ENCODE data around the gene ZBTB8A.

The ZBTB8A gene

GRCh38 chr1:32600034-32600433 is 60.8 kb downstream of the ZBTB8A start:
- H3K9ac ChIP-seq (ENCODE audit: low read length): no peak overlapping the region
- peaks cover 3% of the 10 kb centered on the region for H3K36me3 ChIP-seq (ENCODE audit: control insufficient read depth, insufficient read depth, low read length, severe bottlenecking)
- no peak for DNase-seq (ENCODE audit: low read depth)
- H3K27me3 ChIP-seq (replicated peaks; ENCODE audit: control insufficient read depth, insufficient read depth, low read length): no peaks in the 10 kb centered on the region
- no peak overlapping the region for H3K4me3 ChIP-seq (ENCODE audit: low read length)
- H3K9me3 ChIP-seq (ENCODE audit: control insufficient read depth, low read length): no peaks in the 10 kb centered on the region
- no peaks in the 10 kb centered on the region for H3K4me1 ChIP-seq (ENCODE audit: control insufficient read depth, insufficient read depth, low read length)

GRCh38 chr1:32605711-32606424 is 66.6 kb downstream of the ZBTB8A start:
- DNase-seq (ENCODE audit: low read depth): no peak
- no peaks in the 10 kb centered on the region for H3K9me3 ChIP-seq (ENCODE audit: control insufficient read depth, low read length)
- H3K9ac ChIP-seq (ENCODE audit: low read length): no peak overlapping the region
- peaks cover 10% of the 10 kb centered on the region for H3K36me3 ChIP-seq (ENCODE audit: control insufficient read depth, insufficient read depth, low read length, severe bottlenecking)
- H3K27me3 ChIP-seq (replicated peaks; ENCODE audit: control insufficient read depth, insufficient read depth, low read length): no peaks in the 10 kb centered on the region
- no peak overlapping the region for H3K4me3 ChIP-seq (ENCODE audit: low read length)
- H3K4me1 ChIP-seq (ENCODE audit: control insufficient read depth, insufficient read depth, low read length): no peaks in the 10 kb centered on the region

- Histone ChIP-seq H3K4me3 (ENCODE audit: low read length) (no peak overlapping the region), H3K9ac (ENCODE audit: low read length) (no peak overlapping the region), H3K4me1 (ENCODE audit: control insufficient read depth, insufficient read depth, low read length) (no peaks in the 10 kb centered on the region), H3K36me3 (ENCODE audit: control insufficient read depth, insufficient read depth, low read length, severe bottlenecking) (peaks cover 9% of the 10 kb centered on the region), H3K27me3 (replicated peaks; ENCODE audit: control insufficient read depth, insufficient read depth, low read length) (no peaks in the 10 kb centered on the region), H3K9me3 (ENCODE audit: control insufficient read depth, low read length) (no peaks in the 10 kb centered on the region)
- no peak for DNase-seq (ENCODE audit: low read depth)
Observed at GRCh38 chr1:32606565-32607371, 67.5 kb downstream of the ZBTB8A start.

GRCh38 chr1:32609180-32609579 is 70.0 kb downstream of the ZBTB8A start:
- Histone ChIP-seq H3K4me3 (ENCODE audit: low read length) (no peak overlapping the region), H3K9ac (ENCODE audit: low read length) (no peak overlapping the region), H3K36me3 (ENCODE audit: control insufficient read depth, insufficient read depth, low read length, severe bottlenecking) (peaks cover 9% of the 10 kb centered on the region), H3K4me1 (ENCODE audit: control insufficient read depth, insufficient read depth, low read length) (no peaks in the 10 kb centered on the region), H3K27me3 (replicated peaks; ENCODE audit: control insufficient read depth, insufficient read depth, low read length) (no peaks in the 10 kb centered on the region), H3K9me3 (ENCODE audit: control insufficient read depth, low read length) (no peaks in the 10 kb centered on the region)
- no peak for DNase-seq (ENCODE audit: low read depth)

GRCh38 chr1:32611859-32612188 is 72.6 kb downstream of the ZBTB8A start:
- Histone ChIP-seq H3K36me3 (ENCODE audit: control insufficient read depth, insufficient read depth, low read length, severe bottlenecking) (no peaks in the 10 kb centered on the region), H3K9ac (ENCODE audit: low read length) (peak overlapping the region; percentile 67), H3K27me3 (replicated peaks; ENCODE audit: control insufficient read depth, insufficient read depth, low read length) (no peaks in the 10 kb centered on the region), H3K4me3 (ENCODE audit: low read length) (peak overlapping the region; percentile 83), H3K4me1 (ENCODE audit: control insufficient read depth, insufficient read depth, low read length) (no peaks in the 10 kb centered on the region), H3K9me3 (ENCODE audit: control insufficient read depth, low read length) (no peaks in the 10 kb centered on the region)
- no peak for DNase-seq (ENCODE audit: low read depth)

GRCh38 chr1:32612189-32612881 is 73.1 kb downstream of the ZBTB8A start:
- peak; percentile 91 for DNase-seq (ENCODE audit: low read depth)
- Histone ChIP-seq H3K4me3 (ENCODE audit: low read length) (peak overlapping the region; percentile 83), H3K27me3 (replicated peaks; ENCODE audit: control insufficient read depth, insufficient read depth, low read length) (no peaks in the 10 kb centered on the region), H3K9ac (ENCODE audit: low read length) (peak overlapping the region; percentile 67), H3K36me3 (ENCODE audit: control insufficient read depth, insufficient read depth, low read length, severe bottlenecking) (no peaks in the 10 kb centered on the region), H3K9me3 (ENCODE audit: control insufficient read depth, low read length) (no peaks in the 10 kb centered on the region), H3K4me1 (ENCODE audit: control insufficient read depth, insufficient read depth, low read length) (no peaks in the 10 kb centered on the region)

GRCh38 chr1:32613472-32613871 is 74.2 kb downstream of the ZBTB8A start:
- Histone ChIP-seq H3K27me3 (replicated peaks; ENCODE audit: control insufficient read depth, insufficient read depth, low read length) (no peaks in the 10 kb centered on the region), H3K4me3 (ENCODE audit: low read length) (no peak overlapping the region), H3K9ac (ENCODE audit: low read length) (no peak overlapping the region), H3K9me3 (ENCODE audit: control insufficient read depth, low read length) (no peaks in the 10 kb centered on the region), H3K36me3 (ENCODE audit: control insufficient read depth, insufficient read depth, low read length, severe bottlenecking) (no peaks in the 10 kb centered on the region), H3K4me1 (ENCODE audit: control insufficient read depth, insufficient read depth, low read length) (no peaks in the 10 kb centered on the region)
- no peak for DNase-seq (ENCODE audit: low read depth)

GRCh38 chr1:32618673-32619221 is 79.5 kb downstream of the ZBTB8A start:
- no peaks in the 10 kb centered on the region for H3K36me3 ChIP-seq (ENCODE audit: control insufficient read depth, insufficient read depth, low read length, severe bottlenecking)
- peaks cover 11% of the 10 kb centered on the region for H3K4me1 ChIP-seq (ENCODE audit: control insufficient read depth, insufficient read depth, low read length)
- H3K9ac ChIP-seq (ENCODE audit: low read length): no peak overlapping the region
- H3K9me3 ChIP-seq (ENCODE audit: control insufficient read depth, low read length): no peaks in the 10 kb centered on the region
- no peak overlapping the region for H3K4me3 ChIP-seq (ENCODE audit: low read length)
- no peak for DNase-seq (ENCODE audit: low read depth)
- no peaks in the 10 kb centered on the region for H3K27me3 ChIP-seq (replicated peaks; ENCODE audit: control insufficient read depth, insufficient read depth, low read length)

GRCh38 chr1:32619701-32620485 is 80.7 kb downstream of the ZBTB8A start:
- no peak overlapping the region for H3K9ac ChIP-seq (ENCODE audit: low read length)
- H3K9me3 ChIP-seq (ENCODE audit: control insufficient read depth, low read length): no peaks in the 10 kb centered on the region
- no peaks in the 10 kb centered on the region for H3K27me3 ChIP-seq (replicated peaks; ENCODE audit: control insufficient read depth, insufficient read depth, low read length)
- H3K36me3 ChIP-seq (ENCODE audit: control insufficient read depth, insufficient read depth, low read length, severe bottlenecking): peaks cover 4% of the 10 kb centered on the region
- no peak overlapping the region for H3K4me3 ChIP-seq (ENCODE audit: low read length)
- H3K4me1 ChIP-seq (ENCODE audit: control insufficient read depth, insufficient read depth, low read length): peaks cover 11% of the 10 kb centered on the region
- DNase-seq (ENCODE audit: low read depth): peak; percentile 33

- no peak overlapping the region for H3K4me3 ChIP-seq (ENCODE audit: low read length)
- no peaks in the 10 kb centered on the region for H3K27me3 ChIP-seq (replicated peaks; ENCODE audit: control insufficient read depth, insufficient read depth, low read length)
- H3K36me3 ChIP-seq (ENCODE audit: control insufficient read depth, insufficient read depth, low read length, severe bottlenecking): peaks cover 8% of the 10 kb centered on the region
- H3K9me3 ChIP-seq (ENCODE audit: control insufficient read depth, low read length): no peaks in the 10 kb centered on the region
- H3K4me1 ChIP-seq (ENCODE audit: control insufficient read depth, insufficient read depth, low read length): peaks cover 11% of the 10 kb centered on the region
- no peak overlapping the region for H3K9ac ChIP-seq (ENCODE audit: low read length)
- DNase-seq (ENCODE audit: low read depth): no peak
Observed at GRCh38 chr1:32622205-32622604, 83.0 kb downstream of the ZBTB8A start.
